Spinal cord (tissue), 10 donors: ENCODE data around the gene FFAR3. TPM values are rescaled to one million over a fixed set of nuclear protein-coding genes. Genes with fewer than 3 reads are reported as not detected.
"Not testable (repeated sequence)": the region's sequence is repeated elsewhere in the genome, so short reads cannot be mapped to it uniquely, and the experiment has no call there.

ENCODE experiments used
- DNase-seq, 6 donors: peaks; one replicate each; pipeline versions ENCODE4 v3.0.0 to v3.0.0-alpha.2; 2013 to 2015; ENCODE audit warnings: low spot score in 6 of 6, low read depth in 4 of 6
- H3K27ac ChIP-seq: one replicate; pipeline ENCODE4 v1.5.1; 2013; ENCODE audit warnings: low read depth, low read length, control low read depth
- H3K27me3 ChIP-seq: one replicate; pipeline ENCODE4 v1.6.1; 2013; ENCODE audit warnings: low read length; ENCODE audit not compliant: control insufficient read depth, insufficient read depth
- H3K36me3 ChIP-seq: one replicate; pipeline ENCODE4 v1.6.1; 2013; ENCODE audit warnings: low read length; ENCODE audit not compliant: control insufficient read depth, insufficient read depth
- H3K4me1 ChIP-seq: one replicate; pipeline ENCODE4 v1.6.1; 2013; ENCODE audit warnings: low read length; ENCODE audit not compliant: control insufficient read depth, insufficient read depth
- H3K4me3 ChIP-seq: one replicate; pipeline ENCODE4 v1.5.1; 2013; ENCODE audit warnings: low read depth, low read length, control low read depth
- H3K9me3 ChIP-seq: one replicate; pipeline ENCODE4 v1.6.1; 2013; ENCODE audit warnings: low read length; ENCODE audit not compliant: control insufficient read depth, insufficient read depth
- WGBS: methylation state at CpG from one replicate; pipeline ENCODE4 v1.1.5; 2013; ENCODE audit warnings: missing lambda C conversion rate; ENCODE audit not compliant: insufficient coverage; 5-methylcytosine and 5-hydroxymethylcytosine counted together
- polyA plus RNA-seq, 2 donors: library from polyadenylated mRNA; unstranded; fragments of 120-200 nt; gene quantifications; one replicate each; pipeline ENCODE4 v1.2.1, GENCODE V29; 2013; ENCODE audit not compliant: insufficient read length in 2 of 2
- total RNA-seq, 2 donors: library from RNA; depleted of rRNA in 1 of 2; stranded (reverse); fragments of 120-200 nt in 1 of 2; fragments of >200 nt in 1 of 2; gene quantifications; one replicate each; pipeline versions ENCODE4 v1.2.3 to v1.2.4, GENCODE V29; 2013 to 2014
- donor health status: healthy.

FFAR3 gene
- total and polyA plus RNA-seq, 4 donors = 0.10 to 0.11 TPM; not detected in 2

DNA sequence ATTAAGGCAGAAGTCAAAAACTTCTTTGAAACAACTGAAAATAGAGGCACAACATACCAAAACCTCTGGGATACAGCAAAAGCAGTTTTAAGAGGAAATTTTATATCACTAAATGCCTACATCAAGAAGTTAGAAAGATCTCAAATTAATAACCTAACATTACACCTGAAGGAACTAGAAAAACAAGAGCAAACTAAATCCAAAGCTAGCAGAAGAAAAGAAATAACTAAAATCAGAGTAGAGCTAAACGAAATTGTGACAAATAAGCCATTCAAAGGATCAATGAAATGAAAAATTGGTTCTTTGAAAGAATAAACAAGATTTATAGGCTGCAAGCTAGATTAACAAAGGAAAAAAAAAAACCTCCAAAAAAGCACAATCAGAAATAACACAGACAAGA lies 10.1 kb downstream of the FFAR3 start:
- no CpG with 5 or more reads among the region's 1 CpG for WGBS
- Histone ChIP-seq H3K9me3 (peaks cover 7% of the 10 kb centered on the region), H3K27me3 (no peaks in the 10 kb centered on the region), H3K4me1 (peaks cover 5% of the 10 kb centered on the region), H3K36me3 (no peaks in the 10 kb centered on the region), H3K27ac (no peak overlapping the region), H3K4me3 (no peak overlapping the region)
- DNase-seq = no peak

- Histone ChIP-seq H3K9me3 (peaks cover 7% of the 10 kb centered on the region), H3K27ac (no peak overlapping the region), H3K27me3 (no peaks in the 10 kb centered on the region), H3K4me3 (no peak overlapping the region), H3K36me3 (no peaks in the 10 kb centered on the region), H3K4me1 (no peaks in the 10 kb centered on the region)
- DNase-seq = no peak
Observed at GRCh38 chr19:35369522-35369921, 11.3 kb downstream of the FFAR3 start.

DNA sequence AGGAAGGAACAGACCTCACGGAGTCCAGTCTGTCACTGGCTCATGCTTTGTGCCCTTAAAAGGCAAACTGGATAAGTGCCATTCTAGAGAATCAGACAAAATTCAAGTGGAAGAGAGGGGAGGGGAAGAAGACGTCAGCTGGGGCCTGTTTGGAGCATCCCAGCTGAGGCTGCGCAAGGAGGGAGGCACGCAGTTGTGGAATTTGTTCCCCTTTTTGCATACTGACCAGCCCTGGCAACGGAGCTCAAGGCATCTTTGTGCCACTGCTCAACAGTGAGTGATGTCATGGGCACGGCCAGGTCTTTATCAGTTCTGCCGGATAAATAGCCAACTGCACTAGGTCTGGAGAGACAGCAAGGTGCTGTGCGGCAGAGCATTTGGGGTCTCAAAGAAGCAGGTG lies 12.5 kb downstream of the FFAR3 start, which contains the start of gene GPR42:
TSS of gene GPR42 (plus strand) at position 347 of the 400 bp plus-strand sequence. CDS start 292 bp downstream, outside the sequence.
- no peak within 1 kb of the TSS for H3K27ac ChIP-seq
- no peak within 1 kb of the TSS for H3K4me3 ChIP-seq
- no peaks in the 10 kb centered on the region for H3K36me3 ChIP-seq
- H3K4me1 ChIP-seq = no peaks in the 10 kb centered on the region
- peaks cover 7% of the 10 kb centered on the region for H3K9me3 ChIP-seq
- H3K27me3 ChIP-seq = no peaks in the 10 kb centered on the region
- DNase-seq = no peak
- WGBS = 79% methylated on average over 2 of the region's 8 CpGs

GRCh38 chr19:35373492-35373891 lies 15.2 kb downstream of the FFAR3 start:
- Histone ChIP-seq H3K4me1 (no peaks in the 10 kb centered on the region), H3K36me3 (no peaks in the 10 kb centered on the region), H3K27me3 (no peaks in the 10 kb centered on the region), H3K4me3 (no peak overlapping the region), H3K9me3 (peaks cover 8% of the 10 kb centered on the region), H3K27ac (no peak overlapping the region)
- DNase-seq = peak in 1 of 6 donors; percentile 0
- WGBS = 80% methylated on average over 7 of the region's 7 CpGs

DNA sequence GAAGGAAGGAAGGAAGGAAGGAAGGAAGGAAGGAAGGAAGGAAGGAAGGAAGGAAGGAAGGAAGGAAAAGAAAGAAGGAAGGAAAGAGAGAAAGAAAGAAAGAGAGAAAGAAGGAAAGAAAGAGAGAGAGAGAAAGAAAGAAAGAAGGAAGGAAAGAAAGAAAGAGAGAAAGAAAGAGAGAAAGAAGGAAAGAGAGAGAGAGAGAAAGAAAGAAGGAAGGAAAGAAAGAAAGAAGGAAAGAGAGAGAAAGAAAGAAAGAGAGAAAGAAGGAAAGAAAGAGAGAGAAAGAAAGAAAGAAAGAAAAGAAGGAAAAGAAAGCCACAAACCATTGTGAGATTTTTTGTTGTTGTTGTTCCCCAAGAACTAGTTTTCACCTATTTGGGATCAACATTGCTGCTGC lies 15.8 kb downstream of the FFAR3 start:
- not testable (repeated sequence) for H3K4me1 ChIP-seq, H3K36me3 ChIP-seq, H3K9me3 ChIP-seq, H3K27me3 ChIP-seq, H3K4me3 ChIP-seq, H3K27ac ChIP-seq, DNase-seq

- no peak overlapping the region for H3K27ac ChIP-seq
- no peaks in the 10 kb centered on the region for H3K27me3 ChIP-seq
- H3K4me3 ChIP-seq = no peak overlapping the region
- DNase-seq = peak in 1 of 6 donors; percentile 0
- H3K9me3 ChIP-seq = peaks cover 1% of the 10 kb centered on the region
- WGBS = 74% methylated on average over 9 of the region's 12 CpGs
- no peaks in the 10 kb centered on the region for H3K36me3 ChIP-seq
- no peaks in the 10 kb centered on the region for H3K4me1 ChIP-seq
Observed at GRCh38 chr19:35375505-35376307, 17.4 kb downstream of the FFAR3 start.

GRCh38 chr19:35377656-35378055 lies 19.4 kb downstream of the FFAR3 start:
- Histone ChIP-seq H3K4me1 (no peaks in the 10 kb centered on the region), H3K4me3 (no peak overlapping the region), H3K27me3 (peaks cover 2% of the 10 kb centered on the region), H3K9me3 (peaks cover 1% of the 10 kb centered on the region), H3K27ac (no peak overlapping the region), H3K36me3 (no peaks in the 10 kb centered on the region)
- no peak for DNase-seq
- 100% methylated on average over 1 of the region's 1 CpG for WGBS

- DNase-seq = peak in 1 of 6 donors; percentile 0
- H3K27me3 ChIP-seq = peaks cover 2% of the 10 kb centered on the region
- no peak overlapping the region for H3K27ac ChIP-seq
- H3K4me3 ChIP-seq = no peak overlapping the region
- 90% methylated on average over 1 of the region's 3 CpGs for WGBS
- H3K4me1 ChIP-seq = no peaks in the 10 kb centered on the region
- peaks cover 1% of the 10 kb centered on the region for H3K9me3 ChIP-seq
- H3K36me3 ChIP-seq = no peaks in the 10 kb centered on the region
Observed at GRCh38 chr19:35378356-35378755, 20.1 kb downstream of the FFAR3 start.

- not testable (repeated sequence) for H3K36me3 ChIP-seq, H3K4me3 ChIP-seq, H3K27ac ChIP-seq, DNase-seq, H3K4me1 ChIP-seq, H3K27me3 ChIP-seq, H3K9me3 ChIP-seq
- WGBS = 90% methylated on average over 2 of the region's 5 CpGs
Observed at GRCh38 chr19:35379545-35379944, 21.3 kb downstream of the FFAR3 start.

GRCh38 chr19:35379992-35380391 lies 21.7 kb downstream of the FFAR3 start:
- H3K4me3 ChIP-seq = no peak overlapping the region
- H3K27me3 ChIP-seq = peaks cover 2% of the 10 kb centered on the region
- no peaks in the 10 kb centered on the region for H3K4me1 ChIP-seq
- no peaks in the 10 kb centered on the region for H3K36me3 ChIP-seq
- peaks cover 4% of the 10 kb centered on the region for H3K9me3 ChIP-seq
- peak in 1 of 6 donors; percentile 0 for DNase-seq
- 50% methylated on average over 1 of the region's 1 CpG for WGBS
- no peak overlapping the region for H3K27ac ChIP-seq
